ENCODE results near the gene TBCA. TPM values are rescaled to one million over a fixed set of nuclear protein-coding genes. Genes with fewer than 3 reads are reported as not detected.

The TBCA gene
- total and polyA plus RNA-seq, 9 of the 15 experiments (the other 6 are each of a cell fraction or from before 2014, with no cell fraction given): 164 to 661 (median 334) TPM

- no peaks in the 10 kb centered on the region for H4K20me1 ChIP-seq (replicated peaks; ENCODE audit: control insufficient read depth, insufficient read depth, low read length)
- DNase-seq (ENCODE audit: extremely low read depth in 1 of 4, low spot score in 3 of 4) (no peak), ATAC-seq (no peak), FAIRE-seq (no peak)
- POLR2A ChIA-PET: interaction anchor here (0.7 kb wide), 1 partner anchor 687 kb away, joined by 3 read pairs; no protein-coding TSS in a partner anchor
- peaks cover 0 to 10% of the 10 kb centered on the region in 2 experiments; a peak in 1 of 5 replicates for H3K4me1 ChIP-seq (replicated peaks in 1 of 2; ENCODE audit: control insufficient read depth in 2 of 2, insufficient read depth in 2 of 2, low read length in 2 of 2)
- WGBS (ENCODE audit: insufficient coverage, low coverage, missing lambda C conversion rate): 5% methylated on average over 2 of the region's 2 CpGs
- peaks cover 2 to 10% of the 10 kb centered on the region in 2 experiments; a peak in 3 of 5 replicates for H3K27me3 ChIP-seq (ENCODE audit: control insufficient read depth in 2 of 2, insufficient read depth in 2 of 2, low read length in 2 of 2)
- no peak overlapping the region for H2AFZ ChIP-seq (ENCODE audit: low read depth, low read length)
- H3K36me3 ChIP-seq (ENCODE audit: control insufficient read depth, insufficient read depth, low read length): no peaks in the 10 kb centered on the region
- H3K9me3 ChIP-seq (replicated peaks; ENCODE audit: control insufficient read depth, insufficient read depth, low read depth, low read length): no peaks in the 10 kb centered on the region
- in situ Hi-C loops (cut with MboI) (loop anchor here (10.0 kb wide), 1 partner anchor 305 kb away; no protein-coding TSS in a partner anchor), intact Hi-C loops (cut with micrococcal nuclease) (loop anchor here (10.0 kb wide), 2 partner anchors 75 to 335 kb away; no protein-coding TSS in a partner anchor)
- no peak overlapping the region for H3K9ac ChIP-seq (ENCODE audit: insufficient read depth in 1 of 2, low read depth in 2 of 2, low read length in 2 of 2)
- no peak overlapping the region for H3K4me3 ChIP-seq
- no peak overlapping the region for H3K27ac ChIP-seq (ENCODE audit: extremely low read depth, low read depth, low read length)
- H3K9me1 ChIP-seq (ENCODE audit: control insufficient read depth, insufficient read depth, low read length): no peaks in the 10 kb centered on the region
- no TSS peak for BruUV-seq (replicated peaks)
- H3K79me2 ChIP-seq (ENCODE audit: control insufficient read depth, insufficient read depth, low read length): no peaks in the 10 kb centered on the region
- CTCF ChIA-PET (ENCODE audit: low intra/inter-chr PET ratio): no interaction called here
- no peak overlapping the region for H3K4me2 ChIP-seq (ENCODE audit: insufficient read depth, low read length)
- TF ChIP-seq USF1 (CRISPR knock-in tag; IDR thresholded peaks at IDR 0.05) (no peak), FOS (IDR thresholded peaks at IDR 0.05; ENCODE audit: extremely low read depth, insufficient read length) (no peak), ZNF586 (CRISPR knock-in tag; conservative IDR thresholded peaks at IDR 0.05) (no peak), DLX4 (CRISPR knock-in tag; IDR thresholded peaks at IDR 0.05) (no peak), ZNF57 (CRISPR knock-in tag; IDR thresholded peaks at IDR 0.05) (no peak), NFE2 (IDR thresholded peaks at IDR 0.05; ENCODE audit: low read depth) (no peak), SRSF7 (optimal IDR thresholded peaks at IDR 0.05; ENCODE audit: low read depth, low read length) (no peak), ZKSCAN8 (CRISPR knock-in tag; IDR thresholded peaks at IDR 0.05) (no peak), MXI1 (IDR thresholded peaks at IDR 0.05; ENCODE audit: low read depth, low read length) (no peak), ERF (CRISPR knock-in tag; IDR thresholded peaks at IDR 0.05) (no peak), ZNF41 (CRISPR knock-in tag; conservative IDR thresholded peaks at IDR 0.05) (no peak), ZNF395 (CRISPR knock-in tag; IDR thresholded peaks at IDR 0.05) (no peak), CSDE1 (IDR thresholded peaks at IDR 0.05) (no peak), SNRNP70 (optimal IDR thresholded peaks at IDR 0.05; ENCODE audit: low read depth, low read length) (no peak)
- TF ChIP-seq, protein P1, sequence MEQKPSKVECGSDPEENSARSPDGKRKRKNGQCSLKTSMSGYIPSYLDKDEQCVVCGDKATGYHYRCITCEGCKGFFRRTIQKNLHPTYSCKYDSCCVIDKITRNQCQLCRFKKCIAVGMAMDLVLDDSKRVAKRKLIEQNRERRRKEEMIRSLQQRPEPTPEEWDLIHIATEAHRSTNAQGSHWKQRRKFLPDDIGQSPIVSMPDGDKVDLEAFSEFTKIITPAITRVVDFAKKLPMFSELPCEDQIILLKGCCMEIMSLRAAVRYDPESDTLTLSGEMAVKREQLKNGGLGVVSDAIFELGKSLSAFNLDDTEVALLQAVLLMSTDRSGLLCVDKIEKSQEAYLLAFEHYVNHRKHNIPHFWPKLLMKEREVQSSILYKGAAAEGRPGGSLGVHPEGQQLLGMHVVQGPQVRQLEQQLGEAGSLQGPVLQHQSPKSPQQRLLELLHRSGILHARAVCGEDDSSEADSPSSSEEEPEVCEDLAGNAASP (IDR thresholded peaks at IDR 0.05): no peak
- TF ChIP-seq, protein P2, sequence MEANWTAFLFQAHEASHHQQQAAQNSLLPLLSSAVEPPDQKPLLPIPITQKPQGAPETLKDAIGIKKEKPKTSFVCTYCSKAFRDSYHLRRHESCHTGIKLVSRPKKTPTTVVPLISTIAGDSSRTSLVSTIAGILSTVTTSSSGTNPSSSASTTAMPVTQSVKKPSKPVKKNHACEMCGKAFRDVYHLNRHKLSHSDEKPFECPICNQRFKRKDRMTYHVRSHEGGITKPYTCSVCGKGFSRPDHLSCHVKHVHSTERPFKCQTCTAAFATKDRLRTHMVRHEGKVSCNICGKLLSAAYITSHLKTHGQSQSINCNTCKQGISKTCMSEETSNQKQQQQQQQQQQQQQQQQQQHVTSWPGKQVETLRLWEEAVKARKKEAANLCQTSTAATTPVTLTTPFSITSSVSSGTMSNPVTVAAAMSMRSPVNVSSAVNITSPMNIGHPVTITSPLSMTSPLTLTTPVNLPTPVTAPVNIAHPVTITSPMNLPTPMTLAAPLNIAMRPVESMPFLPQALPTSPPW (CRISPR knock-in tag; IDR thresholded peaks at IDR 0.05): no peak
Measured at GRCh38 chr5:77649776-77650175, 126.4 kb downstream of the TBCA start.
